Neural crest cell (in vitro differentiated cells): ENCODE results near the gene OLIG2. TPM values are rescaled to one million over a fixed set of nuclear protein-coding genes. Genes with fewer than 3 reads are reported as not detected.

Experiments used
- DNase-seq: peaks from one replicate; pipeline ENCODE4 v3.0.0; 2021; ENCODE audit warnings: low read depth, mixed read lengths, low spot score
- H3K27ac Mint-ChIP-seq: one replicate; pipeline ENCODE4 v1.8.0; 2021; ENCODE audit warnings: mild to moderate bottlenecking, mixed read lengths; ENCODE audit not compliant: unreplicated experiment
- H3K27me3 Mint-ChIP-seq: 2 replicates; pipeline ENCODE4 v1.8.0; 2021; ENCODE audit warnings: low read depth, mild to moderate bottlenecking, mixed read lengths
- H3K36me3 Mint-ChIP-seq: 2 replicates; pipeline ENCODE4 v1.8.0; 2021; ENCODE audit warnings: low read depth, mild to moderate bottlenecking, mixed read lengths
- H3K4me1 Mint-ChIP-seq: 2 replicates; pipeline ENCODE4 v1.8.0; 2021; ENCODE audit warnings: mixed read lengths
- H3K4me3 Mint-ChIP-seq: one replicate; pipeline ENCODE4 v1.8.0; 2021; ENCODE audit warnings: mild to moderate bottlenecking, mixed read lengths
- H3K9me3 Mint-ChIP-seq: 2 replicates; pipeline ENCODE4 v1.8.0; 2021; ENCODE audit warnings: mixed read lengths
- total RNA-seq: library from RNA; stranded (reverse); gene quantifications from 2 replicates; pipeline ENCODE4 v1.2.1, GENCODE V29; 2021
- TF ChIP-seq, protein P1 (sequence below): fragments of 200-600 bp; sonication (generic); conservative IDR thresholded peaks from 2 replicates; pipeline ENCODE4 v1.5.0; 2021; ENCODE audit warnings: antibody characterized with exemption, mild to moderate bottlenecking

Gene OLIG2
- total RNA-seq, 1 donor from 2014 or later: 5.4 TPM

DNA sequence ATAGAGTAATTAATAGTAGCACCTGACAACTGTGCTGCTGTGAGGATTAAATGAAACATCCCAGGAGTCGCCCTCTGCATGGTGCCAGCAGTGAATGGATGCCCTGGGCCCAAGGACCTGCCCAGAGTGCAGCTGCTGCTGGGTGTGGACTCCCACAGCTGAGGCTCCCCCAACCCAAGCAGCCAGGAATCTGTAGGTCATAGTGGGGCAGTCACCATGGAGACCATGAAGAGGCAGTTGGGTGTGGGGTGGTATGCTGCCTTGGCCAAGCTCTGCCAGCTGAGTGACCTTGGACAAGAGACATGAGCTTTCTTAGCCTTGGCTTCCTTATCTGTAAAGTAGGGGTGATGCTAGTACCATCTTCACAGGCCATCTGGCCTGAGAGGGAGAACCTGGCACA lies 9.4 kb downstream of the OLIG2 start:
- Mint-ChIP-seq H3K9me3 (no peaks in the 10 kb centered on the region), H3K27ac (no peak overlapping the region), H3K4me1 (peaks cover 20% of the 10 kb centered on the region), H3K27me3 (peaks cover 77% of the 10 kb centered on the region), H3K36me3 (no peaks in the 10 kb centered on the region), H3K4me3 (no peak overlapping the region)
- no peak for DNase-seq
- TF ChIP-seq, protein P1, sequence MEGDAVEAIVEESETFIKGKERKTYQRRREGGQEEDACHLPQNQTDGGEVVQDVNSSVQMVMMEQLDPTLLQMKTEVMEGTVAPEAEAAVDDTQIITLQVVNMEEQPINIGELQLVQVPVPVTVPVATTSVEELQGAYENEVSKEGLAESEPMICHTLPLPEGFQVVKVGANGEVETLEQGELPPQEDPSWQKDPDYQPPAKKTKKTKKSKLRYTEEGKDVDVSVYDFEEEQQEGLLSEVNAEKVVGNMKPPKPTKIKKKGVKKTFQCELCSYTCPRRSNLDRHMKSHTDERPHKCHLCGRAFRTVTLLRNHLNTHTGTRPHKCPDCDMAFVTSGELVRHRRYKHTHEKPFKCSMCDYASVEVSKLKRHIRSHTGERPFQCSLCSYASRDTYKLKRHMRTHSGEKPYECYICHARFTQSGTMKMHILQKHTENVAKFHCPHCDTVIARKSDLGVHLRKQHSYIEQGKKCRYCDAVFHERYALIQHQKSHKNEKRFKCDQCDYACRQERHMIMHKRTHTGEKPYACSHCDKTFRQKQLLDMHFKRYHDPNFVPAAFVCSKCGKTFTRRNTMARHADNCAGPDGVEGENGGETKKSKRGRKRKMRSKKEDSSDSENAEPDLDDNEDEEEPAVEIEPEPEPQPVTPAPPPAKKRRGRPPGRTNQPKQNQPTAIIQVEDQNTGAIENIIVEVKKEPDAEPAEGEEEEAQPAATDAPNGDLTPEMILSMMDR: no peak

DNA sequence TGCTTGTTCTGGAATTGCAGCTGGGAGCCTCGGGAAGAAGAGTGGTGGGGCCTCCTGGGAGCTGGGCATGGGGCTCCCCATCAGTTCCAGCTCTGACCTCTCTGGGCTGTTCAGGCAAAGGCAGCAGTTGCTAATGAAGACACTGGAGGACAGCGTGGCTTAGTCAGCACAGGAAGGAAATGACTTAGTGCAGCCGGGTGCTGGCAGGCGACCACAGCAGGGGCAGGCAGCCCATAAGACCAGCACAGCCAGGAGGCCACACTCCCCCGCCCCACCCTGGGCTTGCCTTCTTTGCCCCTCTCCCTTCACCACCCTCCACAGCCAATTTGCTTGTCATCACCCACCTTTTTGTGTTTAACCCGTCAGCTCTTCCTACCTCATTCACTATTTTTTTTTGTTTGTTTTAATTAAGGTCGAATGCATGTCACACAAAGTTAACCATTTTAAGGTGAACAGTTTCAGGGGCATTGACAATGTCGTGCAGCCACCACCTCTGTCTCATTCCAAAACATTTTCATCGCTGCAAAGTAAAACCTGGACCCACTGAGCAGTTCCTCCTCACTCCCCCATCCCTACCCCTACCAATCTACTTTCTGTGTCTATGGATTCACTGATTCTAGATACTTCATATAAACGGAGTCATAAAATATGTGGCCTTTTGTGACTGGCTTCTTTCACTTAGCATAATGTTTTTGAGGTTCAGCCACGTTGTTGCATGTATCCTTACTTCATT lies 10.9 kb downstream of the OLIG2 start:
- no peaks in the 10 kb centered on the region for H3K36me3 Mint-ChIP-seq
- H3K27ac Mint-ChIP-seq: peak overlapping the region; percentile 3
- no peak overlapping the region for H3K4me3 Mint-ChIP-seq
- no peak for DNase-seq
- H3K27me3 Mint-ChIP-seq: peaks cover 74% of the 10 kb centered on the region
- no peaks in the 10 kb centered on the region for H3K9me3 Mint-ChIP-seq
- TF ChIP-seq, protein P1: no peak
- peaks cover 24% of the 10 kb centered on the region for H3K4me1 Mint-ChIP-seq

DNA sequence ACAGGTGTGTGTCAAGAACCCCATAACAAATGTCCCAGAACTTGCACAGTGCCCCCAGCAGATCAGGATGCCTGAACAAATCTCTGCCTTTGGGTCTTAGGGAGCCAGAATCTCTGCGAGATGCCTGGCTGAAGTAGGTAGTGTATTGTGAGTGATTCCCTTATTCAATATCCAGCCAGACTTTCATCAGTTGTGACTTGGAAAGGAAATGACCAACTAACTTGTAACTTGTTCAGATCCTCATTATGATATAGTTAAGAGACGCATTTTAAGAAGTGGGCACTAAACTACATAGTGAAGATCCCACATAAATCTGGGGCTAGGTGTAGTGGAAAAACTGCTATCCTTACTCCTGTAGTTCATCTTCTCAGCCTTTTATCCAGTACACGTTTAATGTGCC lies 11.8 kb downstream of the OLIG2 start:
- no peaks in the 10 kb centered on the region for H3K36me3 Mint-ChIP-seq
- TF ChIP-seq, protein P1: no peak
- H3K27me3 Mint-ChIP-seq: peaks cover 72% of the 10 kb centered on the region
- H3K4me3 Mint-ChIP-seq: no peak overlapping the region
- H3K9me3 Mint-ChIP-seq: no peaks in the 10 kb centered on the region
- no peak for DNase-seq
- no peak overlapping the region for H3K27ac Mint-ChIP-seq
- peaks cover 24% of the 10 kb centered on the region for H3K4me1 Mint-ChIP-seq

DNA sequence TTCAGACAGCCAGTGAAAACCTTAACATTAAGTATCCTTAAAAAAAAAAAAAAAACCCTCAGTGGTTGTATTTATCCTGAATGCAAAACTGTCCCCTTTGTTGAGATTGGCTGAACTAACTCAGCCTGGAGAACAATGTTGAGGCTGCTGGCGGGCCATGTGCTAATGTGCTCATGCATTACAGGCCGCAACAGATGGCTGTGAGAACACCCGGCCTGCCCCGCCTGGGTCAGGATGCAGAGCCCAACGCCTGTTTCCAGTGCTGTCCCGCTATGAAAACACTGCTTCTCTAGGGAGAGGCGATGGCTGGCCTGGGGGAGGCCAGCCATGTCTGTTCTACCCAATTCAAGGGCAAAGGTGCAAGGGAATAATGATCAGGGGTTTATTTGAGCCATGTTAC lies 13.8 kb downstream of the OLIG2 start:
- no peak for DNase-seq
- Mint-ChIP-seq H3K27ac (no peak overlapping the region), H3K9me3 (no peaks in the 10 kb centered on the region), H3K27me3 (peaks cover 72% of the 10 kb centered on the region), H3K4me3 (no peak overlapping the region), H3K4me1 (peaks cover 24% of the 10 kb centered on the region), H3K36me3 (no peaks in the 10 kb centered on the region)
- TF ChIP-seq, protein P1: no peak

DNA sequence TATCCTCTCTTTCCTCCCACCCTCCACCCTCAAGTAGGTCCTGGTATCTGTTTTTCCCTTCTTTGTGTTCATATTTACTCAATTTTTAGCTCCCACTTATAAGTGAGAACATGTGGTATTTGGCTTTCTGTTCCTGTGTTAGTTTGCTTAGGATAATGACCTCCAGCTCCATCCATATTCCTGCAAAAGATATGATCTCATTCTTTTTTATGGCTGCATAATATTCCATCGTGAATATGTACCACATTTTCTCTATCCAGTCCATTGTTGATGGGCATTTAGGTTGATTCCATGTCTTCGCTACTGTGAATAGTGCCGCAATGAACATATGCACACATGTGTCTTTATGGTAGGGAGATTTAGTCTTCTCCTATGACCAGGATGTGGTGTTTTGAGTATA lies 14.5 kb downstream of the OLIG2 start:
- Mint-ChIP-seq H3K4me1 (peaks cover 24% of the 10 kb centered on the region), H3K4me3 (no peak overlapping the region), H3K27me3 (peaks cover 71% of the 10 kb centered on the region), H3K36me3 (no peaks in the 10 kb centered on the region), H3K9me3 (no peaks in the 10 kb centered on the region), H3K27ac (no peak overlapping the region)
- DNase-seq: no peak
- TF ChIP-seq, protein P1: no peak
